OCI-LY7 (cell line): ENCODE data around the gene OLFM2.

ENCODE experiments used
- CTCF ChIP-seq: fragments of 200-600 bp; sonication (generic); conservative IDR thresholded peaks from 2 replicates; pipeline ENCODE4 v1.5.1; 2014; ENCODE audit warnings: mild to moderate bottlenecking, antibody characterized with exemption, low read length, moderate library complexity, mixed read lengths
- EZH2phosphoT487 ChIP-seq: fragments of 200-600 bp; sonication (generic); IDR thresholded peaks from 2 replicates; pipeline ENCODE4 v1.6.1; 2018; ENCODE audit warnings: low read depth, borderline replicate concordance, mild to moderate bottlenecking, mixed run types, antibody characterized with exemption, low read length, moderate library complexity, mixed read lengths

- TF ChIP-seq EZH2phosphoT487 (no peak), CTCF (no peak)
These were observed 24.8 kb upstream of the OLFM2 start for GRCh38 chr19:9961103-9961502.
